ENCODE results near the gene PIP4K2A. TPM values are rescaled to one million over a fixed set of nuclear protein-coding genes. Genes with fewer than 3 reads are reported as not detected.

PIP4K2A gene
- total and polyA plus RNA-seq, 2 of the 13 experiments (the other 11 are each of a cell fraction or from before 2014, with no cell fraction given) = 9.1 to 22.6 TPM

DNA sequence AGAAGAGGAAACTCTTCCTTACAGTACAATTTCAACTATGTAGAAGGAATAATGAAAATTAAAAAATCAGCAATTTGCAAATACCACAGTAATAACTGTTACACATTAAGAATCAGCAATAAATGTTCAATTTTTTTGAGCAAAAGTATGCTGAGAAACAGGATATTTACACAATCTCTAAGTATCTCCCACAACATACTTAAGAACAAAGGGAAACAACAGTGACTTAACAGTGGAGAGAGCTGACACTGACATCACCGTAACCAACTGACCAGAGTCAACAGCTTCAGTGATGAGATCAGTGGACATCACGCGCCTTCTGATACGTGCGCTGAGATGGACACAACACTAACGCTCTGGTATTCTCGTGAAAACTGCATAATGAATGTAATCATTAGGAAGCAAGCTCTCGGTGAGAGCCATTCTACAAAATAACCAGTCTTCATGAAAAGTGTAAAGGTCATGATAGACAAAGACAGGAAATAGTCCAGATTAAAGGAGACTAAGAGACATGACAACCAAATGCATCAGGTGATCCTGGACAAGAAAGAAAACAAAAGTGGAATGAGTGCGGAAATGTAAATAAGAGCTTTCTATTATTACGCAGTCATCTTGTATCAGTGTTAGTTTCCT, 82.6 kb downstream of the PIP4K2A start (continued):
- TF ChIP-seq, protein P1, sequence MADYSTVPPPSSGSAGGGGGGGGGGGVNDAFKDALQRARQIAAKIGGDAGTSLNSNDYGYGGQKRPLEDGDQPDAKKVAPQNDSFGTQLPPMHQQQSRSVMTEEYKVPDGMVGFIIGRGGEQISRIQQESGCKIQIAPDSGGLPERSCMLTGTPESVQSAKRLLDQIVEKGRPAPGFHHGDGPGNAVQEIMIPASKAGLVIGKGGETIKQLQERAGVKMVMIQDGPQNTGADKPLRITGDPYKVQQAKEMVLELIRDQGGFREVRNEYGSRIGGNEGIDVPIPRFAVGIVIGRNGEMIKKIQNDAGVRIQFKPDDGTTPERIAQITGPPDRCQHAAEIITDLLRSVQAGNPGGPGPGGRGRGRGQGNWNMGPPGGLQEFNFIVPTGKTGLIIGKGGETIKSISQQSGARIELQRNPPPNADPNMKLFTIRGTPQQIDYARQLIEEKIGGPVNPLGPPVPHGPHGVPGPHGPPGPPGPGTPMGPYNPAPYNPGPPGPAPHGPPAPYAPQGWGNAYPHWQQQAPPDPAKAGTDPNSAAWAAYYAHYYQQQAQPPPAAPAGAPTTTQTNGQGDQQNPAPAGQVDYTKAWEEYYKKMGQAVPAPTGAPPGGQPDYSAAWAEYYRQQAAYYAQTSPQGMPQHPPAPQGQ (CRISPR knock-in tag; IDR thresholded peaks at IDR 0.05; ENCODE audit: borderline replicate concordance) = no peak
- no peak for TF ChIP-seq ZSCAN20 (CRISPR knock-in tag; IDR thresholded peaks at IDR 0.05; ENCODE audit: borderline replicate concordance)
- TF ChIP-seq, protein P2, sequence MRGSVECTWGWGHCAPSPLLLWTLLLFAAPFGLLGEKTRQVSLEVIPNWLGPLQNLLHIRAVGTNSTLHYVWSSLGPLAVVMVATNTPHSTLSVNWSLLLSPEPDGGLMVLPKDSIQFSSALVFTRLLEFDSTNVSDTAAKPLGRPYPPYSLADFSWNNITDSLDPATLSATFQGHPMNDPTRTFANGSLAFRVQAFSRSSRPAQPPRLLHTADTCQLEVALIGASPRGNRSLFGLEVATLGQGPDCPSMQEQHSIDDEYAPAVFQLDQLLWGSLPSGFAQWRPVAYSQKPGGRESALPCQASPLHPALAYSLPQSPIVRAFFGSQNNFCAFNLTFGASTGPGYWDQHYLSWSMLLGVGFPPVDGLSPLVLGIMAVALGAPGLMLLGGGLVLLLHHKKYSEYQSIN (CRISPR knock-in tag; IDR thresholded peaks at IDR 0.05; ENCODE audit: borderline replicate concordance) = no peak
- TF ChIP-seq TAF15 (IDR thresholded peaks at IDR 0.05; ENCODE audit: low read depth, low read length, poor library complexity, severe bottlenecking) = no peak
- TF ChIP-seq, protein P3, sequence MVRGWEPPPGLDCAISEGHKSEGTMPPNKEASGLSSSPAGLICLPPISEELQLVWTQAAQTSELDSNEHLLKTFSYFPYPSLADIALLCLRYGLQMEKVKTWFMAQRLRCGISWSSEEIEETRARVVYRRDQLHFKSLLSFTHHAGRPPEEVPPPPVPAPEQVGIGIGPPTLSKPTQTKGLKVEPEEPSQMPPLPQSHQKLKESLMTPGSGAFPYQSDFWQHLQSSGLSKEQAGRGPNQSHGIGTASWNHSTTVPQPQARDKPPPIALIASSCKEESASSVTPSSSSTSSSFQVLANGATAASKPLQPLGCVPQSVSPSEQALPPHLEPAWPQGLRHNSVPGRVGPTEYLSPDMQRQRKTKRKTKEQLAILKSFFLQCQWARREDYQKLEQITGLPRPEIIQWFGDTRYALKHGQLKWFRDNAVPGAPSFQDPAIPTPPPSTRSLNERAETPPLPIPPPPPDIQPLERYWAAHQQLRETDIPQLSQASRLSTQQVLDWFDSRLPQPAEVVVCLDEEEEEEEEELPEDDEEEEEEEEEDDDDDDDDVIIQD (CRISPR knock-in tag; IDR thresholded peaks at IDR 0.05; ENCODE audit: low read depth) = peak; percentile 54; the same call in 1 of the 2 replicates
- TF ChIP-seq ZNF777 (CRISPR knock-in tag; IDR thresholded peaks at IDR 0.05) = no peak
- TF ChIP-seq MTF1 (CRISPR knock-in tag; IDR thresholded peaks at IDR 0.05) = no peak
- TF ChIP-seq TAF1 (CRISPR knock-in tag; IDR thresholded peaks at IDR 0.05) = no peak
- no peak for TF ChIP-seq ZNF546 (CRISPR knock-in tag; conservative IDR thresholded peaks at IDR 0.05)
- TF ChIP-seq FOSL2 (CRISPR knock-in tag; IDR thresholded peaks at IDR 0.05) = 0 out of 2 replicates have a peak, but pooled peaks have one; percentile 6
- TF ChIP-seq, protein P4, sequence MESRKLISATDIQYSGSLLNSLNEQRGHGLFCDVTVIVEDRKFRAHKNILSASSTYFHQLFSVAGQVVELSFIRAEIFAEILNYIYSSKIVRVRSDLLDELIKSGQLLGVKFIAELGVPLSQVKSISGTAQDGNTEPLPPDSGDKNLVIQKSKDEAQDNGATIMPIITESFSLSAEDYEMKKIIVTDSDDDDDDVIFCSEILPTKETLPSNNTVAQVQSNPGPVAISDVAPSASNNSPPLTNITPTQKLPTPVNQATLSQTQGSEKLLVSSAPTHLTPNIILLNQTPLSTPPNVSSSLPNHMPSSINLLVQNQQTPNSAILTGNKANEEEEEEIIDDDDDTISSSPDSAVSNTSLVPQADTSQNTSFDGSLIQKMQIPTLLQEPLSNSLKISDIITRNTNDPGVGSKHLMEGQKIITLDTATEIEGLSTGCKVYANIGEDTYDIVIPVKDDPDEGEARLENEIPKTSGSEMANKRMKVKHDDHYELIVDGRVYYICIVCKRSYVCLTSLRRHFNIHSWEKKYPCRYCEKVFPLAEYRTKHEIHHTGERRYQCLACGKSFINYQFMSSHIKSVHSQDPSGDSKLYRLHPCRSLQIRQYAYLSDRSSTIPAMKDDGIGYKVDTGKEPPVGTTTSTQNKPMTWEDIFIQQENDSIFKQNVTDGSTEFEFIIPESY (CRISPR knock-in tag; IDR thresholded peaks at IDR 0.05) = peak; percentile 91
- TF ChIP-seq SOX13 (IDR thresholded peaks at IDR 0.05) = no peak
- TF ChIP-seq SOX13 (CRISPR knock-in tag; conservative IDR thresholded peaks at IDR 0.05 in 1 of 2, IDR thresholded peaks at IDR 0.05 in 1 of 2) = peak in 1 of 2 experiments; percentile 44; a peak in 1 of 4 replicates
- 0 out of 2 replicates have a peak, but pooled peaks have one; percentile 9 for TF ChIP-seq MAFF (IDR thresholded peaks at IDR 0.05; ENCODE audit: low read depth, low read length)
- TF ChIP-seq TBX3 (IDR thresholded peaks at IDR 0.05; ENCODE audit: borderline replicate concordance) = no peak
- TF ChIP-seq RFXAP (CRISPR knock-in tag; IDR thresholded peaks at IDR 0.05; ENCODE audit: borderline replicate concordance) = no peak
- no peak for TF ChIP-seq ZNF570 (CRISPR knock-in tag; IDR thresholded peaks at IDR 0.05; ENCODE audit: borderline replicate concordance)
- TF ChIP-seq, protein P5, sequence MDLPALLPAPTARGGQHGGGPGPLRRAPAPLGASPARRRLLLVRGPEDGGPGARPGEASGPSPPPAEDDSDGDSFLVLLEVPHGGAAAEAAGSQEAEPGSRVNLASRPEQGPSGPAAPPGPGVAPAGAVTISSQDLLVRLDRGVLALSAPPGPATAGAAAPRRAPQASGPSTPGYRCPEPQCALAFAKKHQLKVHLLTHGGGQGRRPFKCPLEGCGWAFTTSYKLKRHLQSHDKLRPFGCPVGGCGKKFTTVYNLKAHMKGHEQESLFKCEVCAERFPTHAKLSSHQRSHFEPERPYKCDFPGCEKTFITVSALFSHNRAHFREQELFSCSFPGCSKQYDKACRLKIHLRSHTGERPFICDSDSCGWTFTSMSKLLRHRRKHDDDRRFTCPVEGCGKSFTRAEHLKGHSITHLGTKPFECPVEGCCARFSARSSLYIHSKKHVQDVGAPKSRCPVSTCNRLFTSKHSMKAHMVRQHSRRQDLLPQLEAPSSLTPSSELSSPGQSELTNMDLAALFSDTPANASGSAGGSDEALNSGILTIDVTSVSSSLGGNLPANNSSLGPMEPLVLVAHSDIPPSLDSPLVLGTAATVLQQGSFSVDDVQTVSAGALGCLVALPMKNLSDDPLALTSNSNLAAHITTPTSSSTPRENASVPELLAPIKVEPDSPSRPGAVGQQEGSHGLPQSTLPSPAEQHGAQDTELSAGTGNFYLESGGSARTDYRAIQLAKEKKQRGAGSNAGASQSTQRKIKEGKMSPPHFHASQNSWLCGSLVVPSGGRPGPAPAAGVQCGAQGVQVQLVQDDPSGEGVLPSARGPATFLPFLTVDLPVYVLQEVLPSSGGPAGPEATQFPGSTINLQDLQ (CRISPR knock-in tag; IDR thresholded peaks at IDR 0.05) = no peak
